MCF 10A (cell line): Measurements from ENCODE around the gene LZTR1. TPM values are rescaled to one million over a fixed set of nuclear protein-coding genes. Genes with fewer than 3 reads are reported as not detected.

ENCODE experiments used
- BruUV-seq: library from RNA; stranded (reverse); fragments of 400-500 nt; replicated peaks from 2 replicates; lab custom pipeline; 2021; lab: Mats Ljungman, UMichigan
- CTCF ChIA-PET: fragments of 300-600 bp; sonication (Branson Sonifier 250); formaldehyde crosslinking; extraction: SDS; loops from one replicate; lab custom pipeline; 2021; ENCODE audit warnings: antibody characterized with exemption, inconsistent platforms; lab: Yijun Ruan, JAX
- POLR2A ChIA-PET: fragments of 300-600, 350-650 bp; sonication (Branson Sonifier 250); formaldehyde crosslinking; extraction: SDS; loops from one replicate; lab custom pipeline; 2020; ENCODE audit warnings: antibody characterized with exemption, inconsistent platforms; lab: Yijun Ruan, JAX
- DNase-seq: peaks from one replicate; pipeline ENCODE4 v3.0.0-alpha.2; 2018; ENCODE audit not compliant: unreplicated experiment
- H3K27ac Mint-ChIP-seq: one replicate; pipeline ENCODE4 v1.8.0; 2022; ENCODE audit warnings: mild to moderate bottlenecking, low read depth, mixed read lengths; ENCODE audit not compliant: unreplicated experiment
- H3K27me3 Mint-ChIP-seq: one replicate; pipeline ENCODE4 v1.8.0; 2022; ENCODE audit warnings: mixed read lengths; ENCODE audit not compliant: insufficient read depth, unreplicated experiment
- H3K36me3 Mint-ChIP-seq: one replicate; pipeline ENCODE4 v1.8.0; 2022; ENCODE audit warnings: mild to moderate bottlenecking, moderate library complexity, mixed read lengths; ENCODE audit not compliant: insufficient read depth, unreplicated experiment
- H3K4me1 Mint-ChIP-seq: one replicate; pipeline ENCODE4 v1.8.0; 2022; ENCODE audit warnings: mixed read lengths; ENCODE audit not compliant: insufficient read depth, unreplicated experiment
- H3K4me3 Mint-ChIP-seq: one replicate; pipeline ENCODE4 v1.8.0; 2022; ENCODE audit warnings: mild to moderate bottlenecking, moderate library complexity, mixed read lengths; ENCODE audit not compliant: unreplicated experiment
- H3K9me3 Mint-ChIP-seq: one replicate; pipeline ENCODE4 v1.8.0; 2022; ENCODE audit warnings: mixed read lengths; ENCODE audit not compliant: unreplicated experiment
- CTCF ChIP-seq: fragments of 200-600 bp; IDR thresholded peaks from one replicate; pipeline ENCODE4 v1.8.0; 2022; ENCODE audit warnings: antibody characterized with exemption, mild to moderate bottlenecking; ENCODE audit not compliant: unreplicated experiment
- intact Hi-C: fragments of 100-400 bp; cut with micrococcal nuclease; formaldehyde crosslinking; loops from 2 replicates; pipeline ENCODE4 v1.14.1; 2022
- total RNA-seq: library from RNA; stranded (reverse); gene quantifications from 2 replicates; pipeline ENCODE4 v1.2.3, GENCODE V29; 2022

Gene LZTR1
- total RNA-seq, 1 experiment from 2014 or later = 49.2 TPM

- Mint-ChIP-seq H3K36me3 (no peaks in the 10 kb centered on the region), H3K4me3 (no peak overlapping the region), H3K4me1 (peaks cover 7% of the 10 kb centered on the region), H3K27me3 (no peaks in the 10 kb centered on the region), H3K9me3 (no peaks in the 10 kb centered on the region), H3K27ac (no peak overlapping the region)
- intact Hi-C loops = no loop called here
- no peak for TF ChIP-seq CTCF
- BruUV-seq = no TSS peak
- no peak for DNase-seq
- POLR2A ChIA-PET = interaction anchor here (2.4 kb wide), 1 partner anchor 12 kb away, joined by 13 read pairs; no protein-coding TSS in a partner anchor
- CTCF ChIA-PET = interaction anchor here (0.6 to 1.1 kb wide), 2 partner anchors 10 to 13 kb away, joined by 3 to 4 read pairs; partner anchors contain the start of gene P2RX6
Observed at GRCh38 chr22:21025266-21025665, 43.2 kb downstream of the LZTR1 start.

GRCh38 chr22:21025763-21026755 lies 44.0 kb downstream of the LZTR1 start:
- intact Hi-C loops = no loop called here
- no peak overlapping the region for H3K27ac Mint-ChIP-seq
- no peak overlapping the region for H3K4me3 Mint-ChIP-seq
- no peaks in the 10 kb centered on the region for H3K27me3 Mint-ChIP-seq
- CTCF ChIA-PET = interaction anchor here (1.1 kb wide), 1 partner anchor 11 kb away, joined by 4 read pairs; the partner anchor contains the start of gene P2RX6
- no peaks in the 10 kb centered on the region for H3K9me3 Mint-ChIP-seq
- TF ChIP-seq CTCF = no peak
- no peaks in the 10 kb centered on the region for H3K36me3 Mint-ChIP-seq
- no peak for DNase-seq
- POLR2A ChIA-PET = interaction anchor here (1.8 to 2.4 kb wide), 2 partner anchors 11 kb away, joined by 7 to 13 read pairs; partner anchors contain the start of gene P2RX6
- peaks cover 7% of the 10 kb centered on the region for H3K4me1 Mint-ChIP-seq
- BruUV-seq = no TSS peak

GRCh38 chr22:21026783-21027692 lies 44.9 kb downstream of the LZTR1 start:
- TF ChIP-seq CTCF = no peak
- Mint-ChIP-seq H3K9me3 (no peaks in the 10 kb centered on the region), H3K4me3 (no peak overlapping the region), H3K27me3 (no peaks in the 10 kb centered on the region), H3K27ac (no peak overlapping the region), H3K4me1 (peaks cover 7% of the 10 kb centered on the region), H3K36me3 (no peaks in the 10 kb centered on the region)
- POLR2A ChIA-PET = interaction anchor here (1.0 to 2.4 kb wide), 6 partner anchors 9 to 77 kb away, joined by 3 to 13 read pairs (median 4); partner anchors contain the start of gene P2RX6
- DNase-seq = peak; percentile 50
- intact Hi-C loops = no loop called here
- CTCF ChIA-PET = no interaction called here
- no TSS peak for BruUV-seq
